Neural progenitor cell (in vitro differentiated cells): ENCODE results near the gene SIGLEC9.

Experiments
- CTCF ChIP-seq: fragments of 200-600 bp; sonication (generic); IDR thresholded peaks from 2 replicates; pipeline ENCODE4 v1.5.1; 2017; ENCODE audit warnings: antibody characterized with exemption, mild to moderate bottlenecking
- EZH2 ChIP-seq: fragments of 200-600 bp; sonication (generic); IDR thresholded peaks from 2 replicates; pipeline ENCODE4 v1.6.1; 2017; ENCODE audit warnings: antibody characterized with exemption, mild to moderate bottlenecking, moderate library complexity
- EZH2phosphoT487 ChIP-seq: fragments of 200-600 bp; sonication (generic); IDR thresholded peaks from 2 replicates; pipeline ENCODE4 v1.6.1; 2017; ENCODE audit warnings: antibody characterized with exemption

- no peak for TF ChIP-seq CTCF
- TF ChIP-seq EZH2 = no peak
- no peak for TF ChIP-seq EZH2phosphoT487
Observed at GRCh38 chr19:51099047-51099382, 25.7 kb upstream of the SIGLEC9 start.
